Measurements from ENCODE around the gene RIMS3. TPM values are rescaled to one million over a fixed set of nuclear protein-coding genes. Genes with fewer than 3 reads are reported as not detected.

The RIMS3 gene
- total RNA-seq, 1 donor: 6.2 TPM

GRCh38 chr1:40612345-40612831, 53.1 kb downstream of the RIMS3 start:
- Histone ChIP-seq H3K79me2 (ENCODE audit: insufficient read depth, low read length) (no peaks in the 10 kb centered on the region), H2AFZ (ENCODE audit: low read length) (peak overlapping the region; percentile 55), H3K27ac (ENCODE audit: low read depth, low read length) (no peak overlapping the region), H3K4me3 (ENCODE audit: insufficient read depth, low read length) (no peak overlapping the region), H3K4me1 (ENCODE audit: insufficient read depth, low read length) (no peaks in the 10 kb centered on the region), H3K4me2 (ENCODE audit: insufficient read depth, low read length) (peak overlapping the region; percentile 5), H4K20me1 (ENCODE audit: insufficient read depth, low read length) (no peaks in the 10 kb centered on the region), H3K36me3 (ENCODE audit: insufficient read depth, low read length) (no peaks in the 10 kb centered on the region), H3K27me3 (ENCODE audit: insufficient read depth, low read length) (no peaks in the 10 kb centered on the region), H3K9me3 (ENCODE audit: low read depth, low read length) (no peaks in the 10 kb centered on the region)
- peak; percentile 89 for TF ChIP-seq CTCF (IDR thresholded peaks at IDR 0.05; ENCODE audit: extremely low read depth, low read depth, low read length)
- DNase-seq (ENCODE audit: insufficient read length, low spot score, missing footprints): peak; percentile 88

- Histone ChIP-seq H3K36me3 (ENCODE audit: insufficient read depth, low read length) (no peaks in the 10 kb centered on the region), H2AFZ (ENCODE audit: low read length) (no peak overlapping the region), H3K4me3 (ENCODE audit: insufficient read depth, low read length) (no peak overlapping the region), H3K9me3 (ENCODE audit: low read depth, low read length) (no peaks in the 10 kb centered on the region), H3K27me3 (ENCODE audit: insufficient read depth, low read length) (no peaks in the 10 kb centered on the region), H3K4me1 (ENCODE audit: insufficient read depth, low read length) (no peaks in the 10 kb centered on the region), H4K20me1 (ENCODE audit: insufficient read depth, low read length) (no peaks in the 10 kb centered on the region), H3K4me2 (ENCODE audit: insufficient read depth, low read length) (no peak overlapping the region), H3K79me2 (ENCODE audit: insufficient read depth, low read length) (no peaks in the 10 kb centered on the region), H3K27ac (ENCODE audit: low read depth, low read length) (no peak overlapping the region)
- TF ChIP-seq CTCF (IDR thresholded peaks at IDR 0.05; ENCODE audit: extremely low read depth, low read depth, low read length): no peak
- DNase-seq (ENCODE audit: insufficient read length, low spot score, missing footprints): no peak
Measured at GRCh38 chr1:40610156-40610555, 55.3 kb downstream of the RIMS3 start.

- H3K27ac ChIP-seq (ENCODE audit: low read depth, low read length): no peak overlapping the region
- no peak overlapping the region for H3K4me3 ChIP-seq (ENCODE audit: insufficient read depth, low read length)
- TF ChIP-seq CTCF (IDR thresholded peaks at IDR 0.05; ENCODE audit: extremely low read depth, low read depth, low read length): no peak
- DNase-seq (ENCODE audit: insufficient read length, low spot score, missing footprints): no peak
- no peaks in the 10 kb centered on the region for H4K20me1 ChIP-seq (ENCODE audit: insufficient read depth, low read length)
- no peak overlapping the region for H3K4me2 ChIP-seq (ENCODE audit: insufficient read depth, low read length)
- H3K4me1 ChIP-seq (ENCODE audit: insufficient read depth, low read length): no peaks in the 10 kb centered on the region
- no peaks in the 10 kb centered on the region for H3K79me2 ChIP-seq (ENCODE audit: insufficient read depth, low read length)
- no peaks in the 10 kb centered on the region for H3K9me3 ChIP-seq (ENCODE audit: low read depth, low read length)
- H2AFZ ChIP-seq (ENCODE audit: low read length): no peak overlapping the region
- H3K36me3 ChIP-seq (ENCODE audit: insufficient read depth, low read length): no peaks in the 10 kb centered on the region
- no peaks in the 10 kb centered on the region for H3K27me3 ChIP-seq (ENCODE audit: insufficient read depth, low read length)
Measured at GRCh38 chr1:40607921-40608320, 57.6 kb downstream of the RIMS3 start.

- TF ChIP-seq CTCF (IDR thresholded peaks at IDR 0.05; ENCODE audit: extremely low read depth, low read depth, low read length): no peak
- no peak overlapping the region for H3K27ac ChIP-seq (ENCODE audit: low read depth, low read length)
- no peak overlapping the region for H3K4me3 ChIP-seq (ENCODE audit: insufficient read depth, low read length)
- H3K27me3 ChIP-seq (ENCODE audit: insufficient read depth, low read length): peaks cover 4% of the 10 kb centered on the region
- DNase-seq (ENCODE audit: insufficient read length, low spot score, missing footprints): no peak
- no peaks in the 10 kb centered on the region for H3K79me2 ChIP-seq (ENCODE audit: insufficient read depth, low read length)
- no peaks in the 10 kb centered on the region for H3K9me3 ChIP-seq (ENCODE audit: low read depth, low read length)
- no peak overlapping the region for H3K4me2 ChIP-seq (ENCODE audit: insufficient read depth, low read length)
- no peaks in the 10 kb centered on the region for H4K20me1 ChIP-seq (ENCODE audit: insufficient read depth, low read length)
- no peaks in the 10 kb centered on the region for H3K36me3 ChIP-seq (ENCODE audit: insufficient read depth, low read length)
- H2AFZ ChIP-seq (ENCODE audit: low read length): no peak overlapping the region
- no peaks in the 10 kb centered on the region for H3K4me1 ChIP-seq (ENCODE audit: insufficient read depth, low read length)
Measured at GRCh38 chr1:40606978-40607377, 58.5 kb downstream of the RIMS3 start.
